ENCODE measurements around the gene GNAO1. TPM values are rescaled to one million over a fixed set of nuclear protein-coding genes. Genes with fewer than 3 reads are reported as not detected.
A peak's percentile ranks its signal among the peaks of the same experiment; 100 is the strongest.

Gene GNAO1
- total and polyA plus RNA-seq, 2 of the 13 experiments (the other 11 are each of a cell fraction or from before 2014, with no cell fraction given) = not detected

GRCh38 chr16:56263711-56264608 is 72.7 kb downstream of the GNAO1 start (continued):
- TF ChIP-seq ZNF276 (CRISPR knock-in tag; IDR thresholded peaks at IDR 0.05; ENCODE audit: low read depth) (no peak), ETV5 (CRISPR knock-in tag; IDR thresholded peaks at IDR 0.05; ENCODE audit: borderline replicate concordance) (peak; percentile 72), FOXP1 (IDR thresholded peaks at IDR 0.05) (no peak), FOXP1 (CRISPR knock-in tag; IDR thresholded peaks at IDR 0.05) (peak; percentile 45; the same call in 1 of the 2 replicates), GPBP1L1 (CRISPR knock-in tag; IDR thresholded peaks at IDR 0.05) (no peak), HNF1B (CRISPR knock-in tag; IDR thresholded peaks at IDR 0.05) (no peak), SRSF1 (optimal IDR thresholded peaks at IDR 0.05; ENCODE audit: low read depth, low read length) (peak; percentile 82), GABPB1 (CRISPR knock-in tag; IDR thresholded peaks at IDR 0.05) (peak; percentile 61), ZNF138 (CRISPR knock-in tag; IDR thresholded peaks at IDR 0.05; ENCODE audit: low read depth) (no peak), EZH2 (conservative IDR thresholded peaks at IDR 0.05; ENCODE audit: low read depth, low read length) (no peak), ZNF543 (CRISPR knock-in tag; IDR thresholded peaks at IDR 0.05) (no peak), FOSL1 (CRISPR knock-in tag; IDR thresholded peaks at IDR 0.05; ENCODE audit: borderline replicate concordance) (no peak), CREM (IDR thresholded peaks at IDR 0.05) (peak; percentile 36; the same call in 1 of the 2 replicates), CREM (CRISPR knock-in tag; IDR thresholded peaks at IDR 0.05) (no peak), ZNF136 (CRISPR knock-in tag; IDR thresholded peaks at IDR 0.05; ENCODE audit: low read depth) (no peak), BCL6 (CRISPR knock-in tag; IDR thresholded peaks at IDR 0.05) (peak; percentile 61; the same call in 1 of the 2 replicates), GPN1 (CRISPR knock-in tag; IDR thresholded peaks at IDR 0.05; ENCODE audit: borderline replicate concordance) (no peak), MAZ (IDR thresholded peaks at IDR 0.05; ENCODE audit: borderline replicate concordance, low read depth, low read length) (peak; percentile 92), MAZ (CRISPR knock-in tag; IDR thresholded peaks at IDR 0.05; ENCODE audit: low read depth) (peak; percentile 38; the same call in 1 of the 2 replicates), CEBPG (CRISPR knock-in tag; IDR thresholded peaks at IDR 0.05) (peak; percentile 82), JDP2 (CRISPR knock-in tag; IDR thresholded peaks at IDR 0.05; ENCODE audit: borderline replicate concordance) (no peak), DDIT3 (CRISPR knock-in tag; IDR thresholded peaks at IDR 0.05) (no peak), ELF3 (CRISPR knock-in tag; IDR thresholded peaks at IDR 0.05) (no peak), ZNF597 (CRISPR knock-in tag; IDR thresholded peaks at IDR 0.05) (no peak), MXD3 (CRISPR knock-in tag; IDR thresholded peaks at IDR 0.05) (no peak)

All from HepG2 (cell line).